Peyer's patch (tissue), 4 donors: ENCODE data around the gene NRG3. TPM values are rescaled to one million over a fixed set of nuclear protein-coding genes. Genes with fewer than 3 reads are reported as not detected.

ENCODE experiments used
- DNase-seq, 3 donors: peaks; one replicate each; pipeline ENCODE4 v3.0.0-alpha.2; 2017 to 2019
- H3K27ac ChIP-seq, 4 donors: fragments of 200-600 bp; sonication (generic); one replicate each; pipeline ENCODE4 v1.5.1; 2016 to 2019
- H3K27me3 ChIP-seq, 2 donors: fragments of 200-600 bp; sonication (generic); one replicate each; pipeline ENCODE4 v1.5.1; 2019
- H3K36me3 ChIP-seq, 3 donors: fragments of 200-600 bp; sonication (generic); one replicate each; pipeline ENCODE4 v1.5.1; 2016 to 2019
- H3K4me1 ChIP-seq, 4 donors: fragments of 200-600 bp; sonication (generic); one replicate each; pipeline ENCODE4 v1.5.1; 2016 to 2019
- H3K4me3 ChIP-seq, 4 donors: fragments of 200-600 bp; sonication (generic); 1 replicate in 3 of 4; 2 replicates in 1 of 4; pipeline ENCODE4 v1.5.1; 2016 to 2019; ENCODE audit warnings: mild to moderate bottlenecking in 1 of 4
- H3K9me3 ChIP-seq, 4 donors: fragments of 200-600 bp; sonication (generic); one replicate each; pipeline ENCODE4 v1.5.1; 2016 to 2019; ENCODE audit warnings: mild to moderate bottlenecking in 1 of 4
- CTCF ChIP-seq, 6 experiments: fragments of 450-650 bp in 4 of 6; fragments of 200-600 bp in 2 of 6; sonication (generic) in 1 of 6; IDR thresholded peaks; one replicate each; pipeline ENCODE4 v1.5.1; 2017 to 2019; ENCODE audit warnings: antibody characterized with exemption in 6 of 6, mild to moderate bottlenecking in 3 of 6, moderate library complexity in 1 of 6
- POLR2A ChIP-seq, 2 donors: fragments of 450-650 bp; IDR thresholded peaks; one replicate each; pipeline ENCODE4 v1.5.1; 2017; ENCODE audit warnings: antibody characterized with exemption in 2 of 2, mild to moderate bottlenecking in 2 of 2, moderate library complexity in 2 of 2
- total RNA-seq, 4 donors: library from RNA; depleted of rRNA; stranded (reverse); fragments of >200 nt; gene quantifications; one replicate each; pipeline ENCODE4 v1.1.0, GENCODE V29; 2016

The NRG3 gene
- total RNA-seq, 4 donors from 2014 or later: not detected

GRCh38 chr10:82072124-82072523 lies 197.1 kb downstream of the NRG3 start:
- no peaks in the 10 kb centered on the region for H3K27me3 ChIP-seq
- no peak overlapping the region for H3K4me3 ChIP-seq
- no peak for DNase-seq
- H3K27ac ChIP-seq: no peak overlapping the region
- H3K4me1 ChIP-seq: no peaks in the 10 kb centered on the region
- TF ChIP-seq CTCF (IDR thresholded peaks at IDR 0.05): no peak
- TF ChIP-seq POLR2A (IDR thresholded peaks at IDR 0.05): no peak
- no peaks in the 10 kb centered on the region for H3K36me3 ChIP-seq
- H3K9me3 ChIP-seq: peaks cover 0 to 4% (median 0%) of the 10 kb centered on the region in 4 donors

GRCh38 chr10:82075605-82076004 lies 200.6 kb downstream of the NRG3 start:
- H3K27ac ChIP-seq: no peak overlapping the region
- no peaks in the 10 kb centered on the region for H3K4me1 ChIP-seq
- no peaks in the 10 kb centered on the region for H3K36me3 ChIP-seq
- H3K9me3 ChIP-seq: no peaks in the 10 kb centered on the region
- H3K4me3 ChIP-seq: no peak overlapping the region
- DNase-seq: no peak
- no peak for TF ChIP-seq POLR2A (IDR thresholded peaks at IDR 0.05)
- no peak for TF ChIP-seq CTCF (IDR thresholded peaks at IDR 0.05)
- no peaks in the 10 kb centered on the region for H3K27me3 ChIP-seq

- H3K4me3 ChIP-seq: no peak overlapping the region
- TF ChIP-seq POLR2A (IDR thresholded peaks at IDR 0.05) (no peak), CTCF (IDR thresholded peaks at IDR 0.05) (no peak)
- H3K36me3 ChIP-seq: no peaks in the 10 kb centered on the region
- H3K9me3 ChIP-seq: no peaks in the 10 kb centered on the region
- H3K4me1 ChIP-seq: no peaks in the 10 kb centered on the region
- no peaks in the 10 kb centered on the region for H3K27me3 ChIP-seq
- DNase-seq: no peak
- no peak overlapping the region for H3K27ac ChIP-seq
Measured at GRCh38 chr10:82084496-82084895, 209.5 kb downstream of the NRG3 start.

GRCh38 chr10:82084904-82085303 lies 209.9 kb downstream of the NRG3 start:
- Histone ChIP-seq H3K4me3 (no peak overlapping the region), H3K27me3 (no peaks in the 10 kb centered on the region), H3K36me3 (no peaks in the 10 kb centered on the region), H3K27ac (no peak overlapping the region), H3K4me1 (no peaks in the 10 kb centered on the region), H3K9me3 (no peaks in the 10 kb centered on the region)
- DNase-seq: no peak
- no peak for TF ChIP-seq POLR2A (IDR thresholded peaks at IDR 0.05)
- no peak for TF ChIP-seq CTCF (IDR thresholded peaks at IDR 0.05)

- H3K4me1 ChIP-seq: no peaks in the 10 kb centered on the region
- H3K27me3 ChIP-seq: no peaks in the 10 kb centered on the region
- TF ChIP-seq CTCF (IDR thresholded peaks at IDR 0.05) (no peak), POLR2A (IDR thresholded peaks at IDR 0.05) (no peak)
- H3K4me3 ChIP-seq: no peak overlapping the region
- H3K9me3 ChIP-seq: no peaks in the 10 kb centered on the region
- no peak overlapping the region for H3K27ac ChIP-seq
- no peaks in the 10 kb centered on the region for H3K36me3 ChIP-seq
- DNase-seq: no peak
Measured at GRCh38 chr10:82089327-82089726, 214.3 kb downstream of the NRG3 start.

GRCh38 chr10:82091413-82091812 lies 216.4 kb downstream of the NRG3 start:
- no peaks in the 10 kb centered on the region for H3K27me3 ChIP-seq
- DNase-seq: no peak
- H3K4me3 ChIP-seq: no peak overlapping the region

More at GRCh38 chr10:82091413-82091812, 216.4 kb downstream of the NRG3 start:
- H3K4me1 ChIP-seq: no peaks in the 10 kb centered on the region
- no peak overlapping the region for H3K27ac ChIP-seq
- no peaks in the 10 kb centered on the region for H3K9me3 ChIP-seq
- no peak for TF ChIP-seq POLR2A (IDR thresholded peaks at IDR 0.05)
- no peak for TF ChIP-seq CTCF (IDR thresholded peaks at IDR 0.05)
- no peaks in the 10 kb centered on the region for H3K36me3 ChIP-seq
